Measurements from ENCODE around the gene IP6K3.

Gene IP6K3

GRCh38 chr6:33769248-33769821 is 22.6 kb upstream of the IP6K3 start:
- Histone ChIP-seq H3K4me2 (ENCODE audit: low read length) (no peak overlapping the region), H4K20me1 (ENCODE audit: control insufficient read depth, insufficient read depth, low read depth, low read length) (no peaks in the 10 kb centered on the region), H3K9me3 (ENCODE audit: control insufficient read depth, insufficient read depth, low read length) (no peaks in the 10 kb centered on the region), H3K27ac (ENCODE audit: low read depth, low read length) (no peak overlapping the region), H3K27me3 (ENCODE audit: control insufficient read depth, low read length) (no peaks in the 10 kb centered on the region), H3F3A (ENCODE audit: control insufficient read depth, insufficient read depth) (no peaks in the 10 kb centered on the region; the same call in 1 of the 2 replicates), H3K36me3 (ENCODE audit: control insufficient read depth, low read length) (peaks cover 19% of the 10 kb centered on the region), H3K9me2 (replicated peaks; ENCODE audit: control insufficient read depth, low read length) (no peaks in the 10 kb centered on the region), H3K4me1 (ENCODE audit: control insufficient read depth, low read length) (peaks cover 7% of the 10 kb centered on the region), H3K79me2 (ENCODE audit: control insufficient read depth, low read length) (no peaks in the 10 kb centered on the region), H3K4me3 (ENCODE audit: low read length) (no peak overlapping the region)
- no peak for TF ChIP-seq EZH2phosphoT487 (IDR thresholded peaks at IDR 0.05; ENCODE audit: borderline replicate concordance, low read length)
- TF ChIP-seq, protein P1, sequence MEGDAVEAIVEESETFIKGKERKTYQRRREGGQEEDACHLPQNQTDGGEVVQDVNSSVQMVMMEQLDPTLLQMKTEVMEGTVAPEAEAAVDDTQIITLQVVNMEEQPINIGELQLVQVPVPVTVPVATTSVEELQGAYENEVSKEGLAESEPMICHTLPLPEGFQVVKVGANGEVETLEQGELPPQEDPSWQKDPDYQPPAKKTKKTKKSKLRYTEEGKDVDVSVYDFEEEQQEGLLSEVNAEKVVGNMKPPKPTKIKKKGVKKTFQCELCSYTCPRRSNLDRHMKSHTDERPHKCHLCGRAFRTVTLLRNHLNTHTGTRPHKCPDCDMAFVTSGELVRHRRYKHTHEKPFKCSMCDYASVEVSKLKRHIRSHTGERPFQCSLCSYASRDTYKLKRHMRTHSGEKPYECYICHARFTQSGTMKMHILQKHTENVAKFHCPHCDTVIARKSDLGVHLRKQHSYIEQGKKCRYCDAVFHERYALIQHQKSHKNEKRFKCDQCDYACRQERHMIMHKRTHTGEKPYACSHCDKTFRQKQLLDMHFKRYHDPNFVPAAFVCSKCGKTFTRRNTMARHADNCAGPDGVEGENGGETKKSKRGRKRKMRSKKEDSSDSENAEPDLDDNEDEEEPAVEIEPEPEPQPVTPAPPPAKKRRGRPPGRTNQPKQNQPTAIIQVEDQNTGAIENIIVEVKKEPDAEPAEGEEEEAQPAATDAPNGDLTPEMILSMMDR (IDR thresholded peaks at IDR 0.05; ENCODE audit: low read depth, low read length, poor library complexity, severe bottlenecking), result no peak

GRCh38 chr6:33768644-33769120 is 22.0 kb upstream of the IP6K3 start:
- no peak overlapping the region for H3K27ac ChIP-seq (ENCODE audit: low read depth, low read length)
- no peaks in the 10 kb centered on the region for H3K9me2 ChIP-seq (replicated peaks; ENCODE audit: control insufficient read depth, low read length)
- H3K4me1 ChIP-seq (ENCODE audit: control insufficient read depth, low read length), result peaks cover 7% of the 10 kb centered on the region
- TF ChIP-seq EZH2phosphoT487 (IDR thresholded peaks at IDR 0.05; ENCODE audit: borderline replicate concordance, low read length), result no peak
- TF ChIP-seq, protein P1 (IDR thresholded peaks at IDR 0.05; ENCODE audit: low read depth, low read length, poor library complexity, severe bottlenecking), result peak; percentile 88
- H3K9me3 ChIP-seq (ENCODE audit: control insufficient read depth, insufficient read depth, low read length), result no peaks in the 10 kb centered on the region
- H3K4me2 ChIP-seq (ENCODE audit: low read length), result no peak overlapping the region
- H3K36me3 ChIP-seq (ENCODE audit: control insufficient read depth, low read length), result peaks cover 16% of the 10 kb centered on the region
- H3K79me2 ChIP-seq (ENCODE audit: control insufficient read depth, low read length), result no peaks in the 10 kb centered on the region
- no peaks in the 10 kb centered on the region; the same call in 1 of the 2 replicates for H3F3A ChIP-seq (ENCODE audit: control insufficient read depth, insufficient read depth)
- no peaks in the 10 kb centered on the region for H4K20me1 ChIP-seq (ENCODE audit: control insufficient read depth, insufficient read depth, low read depth, low read length)
- no peak overlapping the region for H3K4me3 ChIP-seq (ENCODE audit: low read length)
- no peaks in the 10 kb centered on the region for H3K27me3 ChIP-seq (ENCODE audit: control insufficient read depth, low read length)

GRCh38 chr6:33766921-33767907 is 20.5 kb upstream of the IP6K3 start:
- TF ChIP-seq EZH2phosphoT487 (IDR thresholded peaks at IDR 0.05; ENCODE audit: borderline replicate concordance, low read length), result no peak
- TF ChIP-seq, protein P1 (IDR thresholded peaks at IDR 0.05; ENCODE audit: low read depth, low read length, poor library complexity, severe bottlenecking), result no peak
- Histone ChIP-seq H3K4me3 (ENCODE audit: low read length) (no peak overlapping the region), H3K27me3 (ENCODE audit: control insufficient read depth, low read length) (no peaks in the 10 kb centered on the region), H3F3A (ENCODE audit: control insufficient read depth, insufficient read depth) (no peaks in the 10 kb centered on the region; the same call in 1 of the 2 replicates), H3K36me3 (ENCODE audit: control insufficient read depth, low read length) (peaks cover 7% of the 10 kb centered on the region), H3K79me2 (ENCODE audit: control insufficient read depth, low read length) (no peaks in the 10 kb centered on the region), H3K4me2 (ENCODE audit: low read length) (no peak overlapping the region), H3K9me3 (ENCODE audit: control insufficient read depth, insufficient read depth, low read length) (no peaks in the 10 kb centered on the region), H3K9me2 (replicated peaks; ENCODE audit: control insufficient read depth, low read length) (no peaks in the 10 kb centered on the region), H4K20me1 (ENCODE audit: control insufficient read depth, insufficient read depth, low read depth, low read length) (no peaks in the 10 kb centered on the region), H3K4me1 (ENCODE audit: control insufficient read depth, low read length) (peaks cover 7% of the 10 kb centered on the region), H3K27ac (ENCODE audit: low read depth, low read length) (no peak overlapping the region)

Measured in DOHH2 (cell line).